Measurements from ENCODE around the gene AKAP8L. TPM values are rescaled to one million over a fixed set of nuclear protein-coding genes. Genes with fewer than 3 reads are reported as not detected.

The AKAP8L gene
- total RNA-seq, 1 donor from 2014 or later: 75.3 TPM

GRCh38 chr19:15432018-15432494 lies 13.3 kb upstream of the AKAP8L start:
- Histone ChIP-seq H3K36me3 (ENCODE audit: control insufficient read depth, insufficient read depth, low read length) (peaks cover 15% of the 10 kb centered on the region), H3K4me3 (ENCODE audit: low read depth, low read length) (peak overlapping the region; percentile 93), H3K27me3 (ENCODE audit: control insufficient read depth, insufficient read depth, low read length) (no peaks in the 10 kb centered on the region)
- TF ChIP-seq CTCF (IDR thresholded peaks at IDR 0.05; ENCODE audit: insufficient read depth, low read length, severe bottlenecking): no peak
- FAIRE-seq (no peak), DNase-seq (ENCODE audit: low read depth) (no peak)

GRCh38 chr19:15431396-15432017 lies 12.7 kb upstream of the AKAP8L start:
- Histone ChIP-seq H3K27me3 (ENCODE audit: control insufficient read depth, insufficient read depth, low read length) (no peaks in the 10 kb centered on the region), H3K4me3 (ENCODE audit: low read depth, low read length) (peak overlapping the region; percentile 93), H3K36me3 (ENCODE audit: control insufficient read depth, insufficient read depth, low read length) (peaks cover 15% of the 10 kb centered on the region)
- DNase-seq (ENCODE audit: low read depth) (no peak), FAIRE-seq (peak; percentile 47)
- no peak for TF ChIP-seq CTCF (IDR thresholded peaks at IDR 0.05; ENCODE audit: insufficient read depth, low read length, severe bottlenecking)

GRCh38 chr19:15430526-15431120 lies 11.8 kb upstream of the AKAP8L start:
- no peaks in the 10 kb centered on the region for H3K27me3 ChIP-seq (ENCODE audit: control insufficient read depth, insufficient read depth, low read length)
- DNase-seq (ENCODE audit: low read depth): no peak
- TF ChIP-seq CTCF (IDR thresholded peaks at IDR 0.05; ENCODE audit: insufficient read depth, low read length, severe bottlenecking): no peak
- no peak for FAIRE-seq
- peaks cover 15% of the 10 kb centered on the region for H3K36me3 ChIP-seq (ENCODE audit: control insufficient read depth, insufficient read depth, low read length)
- no peak overlapping the region for H3K4me3 ChIP-seq (ENCODE audit: low read depth, low read length)

GRCh38 chr19:15429825-15430467 lies 11.2 kb upstream of the AKAP8L start:
- no peak for DNase-seq (ENCODE audit: low read depth)
- no peak overlapping the region for H3K4me3 ChIP-seq (ENCODE audit: low read depth, low read length)
- no peaks in the 10 kb centered on the region for H3K27me3 ChIP-seq (ENCODE audit: control insufficient read depth, insufficient read depth, low read length)
- TF ChIP-seq CTCF (IDR thresholded peaks at IDR 0.05; ENCODE audit: insufficient read depth, low read length, severe bottlenecking): no peak
- FAIRE-seq: peak; percentile 50
- H3K36me3 ChIP-seq (ENCODE audit: control insufficient read depth, insufficient read depth, low read length): peaks cover 20% of the 10 kb centered on the region

GRCh38 chr19:15428956-15429824 lies 10.4 kb upstream of the AKAP8L start:
- no peaks in the 10 kb centered on the region for H3K27me3 ChIP-seq (ENCODE audit: control insufficient read depth, insufficient read depth, low read length)
- H3K4me3 ChIP-seq (ENCODE audit: low read depth, low read length): no peak overlapping the region
- H3K36me3 ChIP-seq (ENCODE audit: control insufficient read depth, insufficient read depth, low read length): peaks cover 25% of the 10 kb centered on the region
- FAIRE-seq (no peak), DNase-seq (ENCODE audit: low read depth) (no peak)
- no peak for TF ChIP-seq CTCF (IDR thresholded peaks at IDR 0.05; ENCODE audit: insufficient read depth, low read length, severe bottlenecking)
